WTC11 (cell line): ENCODE data around the gene NUP62.
"Not testable (repeated sequence)": the region's sequence is repeated elsewhere in the genome, so short reads cannot be mapped to it uniquely, and the experiment has no call there.

Experiments used
- ATF1 ChIP-seq: sonication (generic); formaldehyde crosslinking; IDR thresholded peaks from 2 replicates; pipeline ENCODE4 v1.8.1; 2023; ENCODE audit warnings: mild to moderate bottlenecking, moderate library complexity, missing genetic modification reagents
- ATF2 ChIP-seq: sonication (generic); formaldehyde crosslinking; IDR thresholded peaks from 2 replicates; pipeline ENCODE4 v1.8.1; 2022; ENCODE audit warnings: low read depth, missing genetic modification reagents, borderline replicate concordance
- ATF6 ChIP-seq: sonication (generic); formaldehyde crosslinking; IDR thresholded peaks from 2 replicates; pipeline ENCODE4 v1.8.1; 2023; ENCODE audit warnings: mild to moderate bottlenecking, missing genetic modification reagents
- CREB1 ChIP-seq: sonication (generic); formaldehyde crosslinking; IDR thresholded peaks from 2 replicates; pipeline ENCODE4 v1.8.0; 2023; ENCODE audit warnings: mild to moderate bottlenecking, missing genetic modification reagents
- CTCF ChIP-seq: fragments of 200-600 bp; IDR thresholded peaks from 2 replicates; pipeline ENCODE4 v1.8.0; 2022; ENCODE audit warnings: antibody characterized with exemption
- E2F1 ChIP-seq: sonication (generic); formaldehyde crosslinking; IDR thresholded peaks from 2 replicates; pipeline ENCODE4 v1.8.0; 2022; ENCODE audit warnings: mild to moderate bottlenecking, missing genetic modification reagents
- ELF4 ChIP-seq: sonication (generic); formaldehyde crosslinking; IDR thresholded peaks from 2 replicates; pipeline ENCODE4 v1.8.1; 2022; ENCODE audit warnings: low read depth, mild to moderate bottlenecking, moderate library complexity, missing genetic modification reagents
- HMGA2 ChIP-seq: fragments of 250-450 bp; sonication (Bioruptor Pico); IDR thresholded peaks from 2 replicates; pipeline ENCODE4 v1.4.0; 2021; ENCODE audit warnings: mild to moderate bottlenecking, moderate library complexity
- KAT7 ChIP-seq: sonication (generic); formaldehyde crosslinking; IDR thresholded peaks from 2 replicates; pipeline ENCODE4 v1.8.1; 2023; ENCODE audit warnings: missing genetic modification reagents, mild to moderate bottlenecking, borderline replicate concordance
- MAX ChIP-seq: sonication (generic); formaldehyde crosslinking; IDR thresholded peaks from 2 replicates; pipeline ENCODE4 v1.8.0; 2022; ENCODE audit warnings: mild to moderate bottlenecking, missing genetic modification reagents
- SOX15 ChIP-seq: fragments of 250-450 bp; sonication (Bioruptor Pico); IDR thresholded peaks from 2 replicates; pipeline ENCODE4 v1.9.0; 2021; ENCODE audit warnings: mild to moderate bottlenecking
- ZBTB43 ChIP-seq: sonication (generic); formaldehyde crosslinking; IDR thresholded peaks from 2 replicates; pipeline ENCODE4 v1.8.1; 2023; ENCODE audit warnings: mild to moderate bottlenecking, missing genetic modification reagents
- ZMAT4 ChIP-seq: fragments of 250-450 bp; sonication (Bioruptor Pico); IDR thresholded peaks from 2 replicates; pipeline ENCODE4 v1.9.0; 2021; ENCODE audit warnings: mild to moderate bottlenecking

- TF ChIP-seq CTCF; SOX15 (CRISPR knock-in tag); ELF4 (CRISPR knock-in tag); MAX (CRISPR knock-in tag); ZBTB43 (CRISPR knock-in tag); ZMAT4 (CRISPR knock-in tag); ATF2 (CRISPR knock-in tag); CREB1 (CRISPR knock-in tag); HMGA2; KAT7 (CRISPR knock-in tag); ATF6 (CRISPR knock-in tag); E2F1 (CRISPR knock-in tag); ATF1 (CRISPR knock-in tag): not testable (repeated sequence)
Observed at GRCh38 chr19:49959892-49960291, 30.6 kb upstream of the NUP62 start.
